Immature natural killer cell (primary cell): ENCODE results near the gene ADARB2. TPM values are rescaled to one million over a fixed set of nuclear protein-coding genes. Genes with fewer than 3 reads are reported as not detected.
A peak's percentile ranks its signal among the peaks of the same experiment; 100 is the strongest.
"Not testable (repeated sequence)": the region's sequence is repeated elsewhere in the genome, so short reads cannot be mapped to it uniquely, and the experiment has no call there.

ENCODE experiments used
- DNase-seq, 3 donors: peaks; one replicate each; pipeline ENCODE4 v3.0.0; 2022; ENCODE audit warnings: mixed read lengths in 1 of 3
- H3K27ac Mint-ChIP-seq, 6 donors: one replicate each; pipeline ENCODE4 v1.8.0; 2020; ENCODE audit warnings: mixed read lengths in 6 of 6, mild to moderate bottlenecking in 5 of 6, inconsistent platforms in 4 of 6, moderate library complexity in 3 of 6
- H3K27me3 Mint-ChIP-seq, 3 donors: one replicate each; pipeline ENCODE4 v1.8.0; 2020 to 2021; ENCODE audit warnings: low read depth in 3 of 3, mild to moderate bottlenecking in 3 of 3, mixed read lengths in 3 of 3, moderate library complexity in 3 of 3, inconsistent platforms in 1 of 3
- H3K36me3 Mint-ChIP-seq, 3 donors: one replicate each; pipeline ENCODE4 v1.8.0; 2020; ENCODE audit warnings: mixed read lengths in 3 of 3, inconsistent platforms in 2 of 3, mild to moderate bottlenecking in 2 of 3
- H3K4me1 Mint-ChIP-seq, 2 donors: one replicate each; pipeline ENCODE4 v1.8.0; 2020; ENCODE audit warnings: inconsistent platforms in 2 of 2, mild to moderate bottlenecking in 2 of 2, mixed read lengths in 2 of 2, moderate library complexity in 1 of 2
- H3K4me3 Mint-ChIP-seq, 5 donors: one replicate each; pipeline ENCODE4 v1.8.0; 2020; ENCODE audit warnings: mild to moderate bottlenecking in 5 of 5, mixed read lengths in 5 of 5, inconsistent platforms in 3 of 5, moderate library complexity in 3 of 5
- H3K9me3 Mint-ChIP-seq, 6 donors: one replicate each; pipeline ENCODE4 v1.8.0; 2020; ENCODE audit warnings: mild to moderate bottlenecking in 6 of 6, mixed read lengths in 6 of 6, inconsistent platforms in 4 of 6, moderate library complexity in 3 of 6
- polyA plus RNA-seq, 3 donors: library from polyadenylated mRNA; unstranded; fragments of 300-500 nt; fragmentation: Illumina TruSeq; gene quantifications; one replicate each; pipeline ENCODE4 v1.2.3, GENCODE V29; 2021

The ADARB2 gene
- polyA plus RNA-seq, 3 donors from 2014 or later, result 0.12 TPM; not detected in 2

- no peak overlapping the region for H3K27ac Mint-ChIP-seq
- no peak overlapping the region for H3K4me3 Mint-ChIP-seq
- no peaks in the 10 kb centered on the region for H3K36me3 Mint-ChIP-seq
- H3K9me3 Mint-ChIP-seq, result peaks cover 0 to 1% (median 0%) of the 10 kb centered on the region in 6 donors
- DNase-seq, result no peak
- peaks cover 3 to 15% (median 4%) of the 10 kb centered on the region in 3 donors for H3K27me3 Mint-ChIP-seq
- no peaks in the 10 kb centered on the region for H3K4me1 Mint-ChIP-seq
Measured at GRCh38 chr10:1327759-1328158, 409.6 kb downstream of the ADARB2 start.

- H3K4me3 Mint-ChIP-seq, H3K27ac Mint-ChIP-seq: not testable (repeated sequence)
Measured at GRCh38 chr10:1326514-1326913, 410.8 kb downstream of the ADARB2 start.

GRCh38 chr10:1324903-1325302 is 412.4 kb downstream of the ADARB2 start:
- H3K36me3 Mint-ChIP-seq, result no peaks in the 10 kb centered on the region
- no peak overlapping the region for H3K27ac Mint-ChIP-seq
- H3K4me3 Mint-ChIP-seq, result no peak overlapping the region
- DNase-seq, result no peak
- no peaks in the 10 kb centered on the region for H3K4me1 Mint-ChIP-seq
- peaks cover 0 to 1% (median 0%) of the 10 kb centered on the region in 6 donors for H3K9me3 Mint-ChIP-seq
- peaks cover 3 to 18% (median 5%) of the 10 kb centered on the region in 3 donors for H3K27me3 Mint-ChIP-seq

More at GRCh38 chr10:1326514-1326913, 410.8 kb downstream of the ADARB2 start:
- peaks cover 3 to 15% (median 4%) of the 10 kb centered on the region in 3 donors for H3K27me3 Mint-ChIP-seq
- H3K36me3 Mint-ChIP-seq, DNase-seq, H3K4me1 Mint-ChIP-seq, H3K9me3 Mint-ChIP-seq: not testable (repeated sequence)

GRCh38 chr10:1323951-1324350 is 413.4 kb downstream of the ADARB2 start:
- no peak overlapping the region for H3K27ac Mint-ChIP-seq
- DNase-seq, result no peak
- no peaks in the 10 kb centered on the region for H3K36me3 Mint-ChIP-seq
- no peaks in the 10 kb centered on the region for H3K4me1 Mint-ChIP-seq
- H3K27me3 Mint-ChIP-seq, result peaks cover 3 to 18% (median 5%) of the 10 kb centered on the region in 3 donors
- peaks cover 0 to 1% (median 0%) of the 10 kb centered on the region in 6 donors for H3K9me3 Mint-ChIP-seq
- H3K4me3 Mint-ChIP-seq, result no peak overlapping the region

GRCh38 chr10:1320739-1321320 is 416.5 kb downstream of the ADARB2 start:
- no peak overlapping the region for H3K4me3 Mint-ChIP-seq
- H3K36me3 Mint-ChIP-seq, result no peaks in the 10 kb centered on the region
- no peaks in the 10 kb centered on the region for H3K9me3 Mint-ChIP-seq
- peaks cover 2 to 14% (median 5%) of the 10 kb centered on the region in 3 donors for H3K27me3 Mint-ChIP-seq
- no peak overlapping the region for H3K27ac Mint-ChIP-seq
- DNase-seq, result no peak
- H3K4me1 Mint-ChIP-seq, result no peaks in the 10 kb centered on the region

- Mint-ChIP-seq H3K36me3 (no peaks in the 10 kb centered on the region), H3K9me3 (no peaks in the 10 kb centered on the region), H3K4me3 (no peak overlapping the region), H3K27me3 (peaks cover 2 to 3% (median 2%) of the 10 kb centered on the region in 3 donors), H3K27ac (peak overlapping the region in 1 of 6 donors; percentile 20), H3K4me1 (no peaks in the 10 kb centered on the region)
- no peak for DNase-seq
Measured at GRCh38 chr10:1316809-1317143, 420.5 kb downstream of the ADARB2 start.

GRCh38 chr10:1316121-1316808 is 421.1 kb downstream of the ADARB2 start:
- H3K27ac Mint-ChIP-seq, result peak overlapping the region in 1 of 6 donors; percentile 20
- no peak for DNase-seq
- no peaks in the 10 kb centered on the region for H3K36me3 Mint-ChIP-seq
- H3K4me3 Mint-ChIP-seq, result no peak overlapping the region
- H3K9me3 Mint-ChIP-seq, result no peaks in the 10 kb centered on the region
- H3K4me1 Mint-ChIP-seq, result no peaks in the 10 kb centered on the region
- peaks cover 2 to 3% (median 2%) of the 10 kb centered on the region in 3 donors for H3K27me3 Mint-ChIP-seq

GRCh38 chr10:1315178-1315577 is 422.1 kb downstream of the ADARB2 start:
- H3K9me3 Mint-ChIP-seq, result no peaks in the 10 kb centered on the region
- H3K4me1 Mint-ChIP-seq, result no peaks in the 10 kb centered on the region
- no peak overlapping the region for H3K27ac Mint-ChIP-seq
- no peak for DNase-seq
- H3K27me3 Mint-ChIP-seq, result peaks cover 0 to 2% (median 2%) of the 10 kb centered on the region in 3 donors
- H3K4me3 Mint-ChIP-seq, result no peak overlapping the region
- H3K36me3 Mint-ChIP-seq, result no peaks in the 10 kb centered on the region

GRCh38 chr10:1311726-1312125 is 425.6 kb downstream of the ADARB2 start:
- Mint-ChIP-seq H3K4me3 (no peak overlapping the region), H3K9me3 (peaks cover 0 to 4% (median 0%) of the 10 kb centered on the region in 6 donors), H3K27me3 (peaks cover 0 to 2% (median 0%) of the 10 kb centered on the region in 3 donors), H3K36me3 (no peaks in the 10 kb centered on the region), H3K27ac (no peak overlapping the region), H3K4me1 (no peaks in the 10 kb centered on the region)
- DNase-seq, result no peak

GRCh38 chr10:1310271-1310789 is 427.0 kb downstream of the ADARB2 start:
- Mint-ChIP-seq H3K9me3 (peaks cover 0 to 4% (median 0%) of the 10 kb centered on the region in 6 donors), H3K4me1 (no peaks in the 10 kb centered on the region), H3K27ac (no peak overlapping the region), H3K27me3 (peaks cover 0 to 2% (median 0%) of the 10 kb centered on the region in 3 donors), H3K4me3 (no peak overlapping the region), H3K36me3 (no peaks in the 10 kb centered on the region)
- no peak for DNase-seq

GRCh38 chr10:1309617-1310270 is 427.6 kb downstream of the ADARB2 start:
- H3K27me3 Mint-ChIP-seq, result peaks cover 0 to 2% (median 0%) of the 10 kb centered on the region in 3 donors
- no peaks in the 10 kb centered on the region for H3K36me3 Mint-ChIP-seq
- H3K4me1 Mint-ChIP-seq, result no peaks in the 10 kb centered on the region
- DNase-seq, result no peak
- H3K4me3 Mint-ChIP-seq, result no peak overlapping the region
- H3K9me3 Mint-ChIP-seq, result peaks cover 0 to 4% (median 0%) of the 10 kb centered on the region in 6 donors
- peak overlapping the region in 1 of 6 donors; percentile 6 for H3K27ac Mint-ChIP-seq

- Mint-ChIP-seq H3K4me1 (no peaks in the 10 kb centered on the region), H3K27me3 (peaks cover 0 to 2% (median 0%) of the 10 kb centered on the region in 3 donors), H3K27ac (no peak overlapping the region), H3K36me3 (no peaks in the 10 kb centered on the region), H3K9me3 (peaks cover 0 to 4% (median 0%) of the 10 kb centered on the region in 6 donors), H3K4me3 (no peak overlapping the region)
- DNase-seq, result no peak
Measured at GRCh38 chr10:1308962-1309616, 428.2 kb downstream of the ADARB2 start.

- Mint-ChIP-seq H3K4me1 (no peaks in the 10 kb centered on the region), H3K27me3 (peaks cover 0 to 2% (median 0%) of the 10 kb centered on the region in 3 donors), H3K36me3 (no peaks in the 10 kb centered on the region), H3K4me3 (no peak overlapping the region), H3K9me3 (peaks cover 0 to 4% (median 0%) of the 10 kb centered on the region in 6 donors), H3K27ac (no peak overlapping the region)
- DNase-seq, result no peak
Measured at GRCh38 chr10:1308173-1308961, 429.0 kb downstream of the ADARB2 start.
